Vagina (tissue), 2 donors: ENCODE measurements around the gene PIM1. TPM values are rescaled to one million over a fixed set of nuclear protein-coding genes. Genes with fewer than 3 reads are reported as not detected.
A peak's percentile ranks its signal among the peaks of the same experiment; 100 is the strongest.

Source experiments
- DNase-seq, 2 donors: peaks; one replicate each; pipeline ENCODE4 v3.0.0-alpha.2; 2017; ENCODE audit errors: extremely low spot score in 2 of 2
- H3K27ac ChIP-seq: fragments of 200-600 bp; sonication (generic); one replicate; pipeline ENCODE4 v1.5.1; 2019
- H3K27me3 ChIP-seq: fragments of 200-600 bp; sonication (generic); one replicate; pipeline ENCODE4 v1.5.1; 2019
- H3K36me3 ChIP-seq, 2 donors: fragments of 200-600 bp; sonication (generic); one replicate each; pipeline ENCODE4 v1.5.1; 2017 to 2019
- H3K4me1 ChIP-seq: fragments of 200-600 bp; sonication (generic); one replicate; pipeline ENCODE4 v1.5.1; 2019
- H3K4me3 ChIP-seq, 2 donors: fragments of 200-600 bp; sonication (generic); 1 replicate in 1 of 2; 2 replicates in 1 of 2; pipeline ENCODE4 v1.5.1; 2016 to 2019
- H3K9me3 ChIP-seq: fragments of 200-600 bp; sonication (generic); one replicate; pipeline ENCODE4 v1.5.1; 2019
- CTCF ChIP-seq, 3 experiments: fragments of 450-650 bp in 2 of 3; fragments of 200-600 bp in 1 of 3; sonication (generic) in 1 of 3; IDR thresholded peaks; one replicate each; pipeline ENCODE4 v1.5.1; 2017 to 2019; ENCODE audit warnings: antibody characterized with exemption in 3 of 3, mild to moderate bottlenecking in 2 of 3, moderate library complexity in 2 of 3
- POLR2A ChIP-seq, 2 donors: fragments of 450-650 bp; IDR thresholded peaks; one replicate each; pipeline ENCODE4 v1.6.1; 2017; ENCODE audit warnings: antibody characterized with exemption in 2 of 2, mild to moderate bottlenecking in 2 of 2, moderate library complexity in 2 of 2
- POLR2AphosphoS5 ChIP-seq, 2 donors: sonication (generic); formaldehyde crosslinking; IDR thresholded peaks; one replicate each; pipeline ENCODE4 v1.9.0; 2017; ENCODE audit warnings: antibody characterized with exemption in 2 of 2, mild to moderate bottlenecking in 2 of 2, low read depth in 1 of 2; ENCODE audit not compliant: insufficient read depth in 1 of 2
- intact Hi-C: fragments of 100-400 bp; cut with DNase I; formaldehyde crosslinking; loops from one replicate; pipeline ENCODE4 v1.15.1; 2023
- total RNA-seq: library from RNA; depleted of rRNA; stranded (reverse); fragments of >200 nt; gene quantifications from one replicate; pipeline ENCODE4 v1.2.3, GENCODE V29; 2016

Gene PIM1
- total RNA-seq, 1 donor from 2014 or later = 74.2 TPM

GRCh38 chr6:37222992-37223391 lies 53.0 kb downstream of the PIM1 start:
- intact Hi-C loops = no loop called here
- Histone ChIP-seq H3K27ac (peak overlapping the region; percentile 74), H3K27me3 (no peaks in the 10 kb centered on the region), H3K4me1 (peaks cover 13% of the 10 kb centered on the region), H3K36me3 (no peaks in the 10 kb centered on the region), H3K9me3 (no peaks in the 10 kb centered on the region), H3K4me3 (peak overlapping the region; percentile 60 to 61)
- DNase-seq = no peak
- no peak for TF ChIP-seq CTCF (IDR thresholded peaks at IDR 0.05)
- TF ChIP-seq POLR2AphosphoS5 (IDR thresholded peaks at IDR 0.05; ENCODE audit: insufficient read depth in 1 of 2, low read depth in 1 of 2) = no peak
- no peak for TF ChIP-seq POLR2A (IDR thresholded peaks at IDR 0.05)

Other genes starting within 250 kb of the PIM1 start
- gene PI16, start 215.4 kb upstream of the PIM1 start, total RNA-seq = 88.6 TPM
- 233 TPM for gene MTCH1, start 184.0 kb upstream of the PIM1 start, total RNA-seq
- 20.4 TPM for gene FGD2, start 164.5 kb upstream of the PIM1 start, total RNA-seq
- gene TBC1D22B, start 87.6 kb downstream of the PIM1 start, total RNA-seq = 12.5 TPM
- not detected for gene TMEM217, start 88.0 kb downstream of the PIM1 start, total RNA-seq
- gene RNF8, start 183.8 kb downstream of the PIM1 start, total RNA-seq = 15.0 TPM